Neuron (in vitro differentiated cells): Measurements from ENCODE around the gene GLIS1.
"Not testable (repeated sequence)": the region's sequence is repeated elsewhere in the genome, so short reads cannot be mapped to it uniquely, and the experiment has no call there.

ENCODE experiments used
- H2AFZ ChIP-seq: one replicate; pipeline ENCODE4 v1.6.1; 2013; ENCODE audit warnings: low read depth, mild to moderate bottlenecking, inconsistent platforms, low read length, moderate library complexity
- H3K27me3 ChIP-seq: one replicate; pipeline ENCODE4 v1.6.1; 2013; ENCODE audit warnings: low read length; ENCODE audit not compliant: insufficient read depth
- H3K36me3 ChIP-seq: one replicate; pipeline ENCODE4 v1.6.1; 2013; ENCODE audit warnings: low read length; ENCODE audit not compliant: insufficient read depth
- H3K4me1 ChIP-seq: one replicate; pipeline ENCODE4 v1.6.1; 2013; ENCODE audit warnings: low read length; ENCODE audit not compliant: insufficient read depth
- H3K4me3 ChIP-seq: 2 replicates; pipeline ENCODE4 v1.5.1; 2013; ENCODE audit warnings: mild to moderate bottlenecking, low read length, moderate library complexity
- H3K9me3 ChIP-seq: one replicate; pipeline ENCODE4 v1.6.1; 2013; ENCODE audit warnings: low read length

Gene GLIS1

GRCh38 chr1:53655931-53656746 is 82.8 kb downstream of the GLIS1 start:
- no peaks in the 10 kb centered on the region for H3K4me1 ChIP-seq
- no peak overlapping the region for H2AFZ ChIP-seq
- no peaks in the 10 kb centered on the region for H3K27me3 ChIP-seq
- H3K4me3 ChIP-seq, result no peak overlapping the region
- H3K36me3 ChIP-seq, result no peaks in the 10 kb centered on the region
- no peaks in the 10 kb centered on the region for H3K9me3 ChIP-seq

DNA sequence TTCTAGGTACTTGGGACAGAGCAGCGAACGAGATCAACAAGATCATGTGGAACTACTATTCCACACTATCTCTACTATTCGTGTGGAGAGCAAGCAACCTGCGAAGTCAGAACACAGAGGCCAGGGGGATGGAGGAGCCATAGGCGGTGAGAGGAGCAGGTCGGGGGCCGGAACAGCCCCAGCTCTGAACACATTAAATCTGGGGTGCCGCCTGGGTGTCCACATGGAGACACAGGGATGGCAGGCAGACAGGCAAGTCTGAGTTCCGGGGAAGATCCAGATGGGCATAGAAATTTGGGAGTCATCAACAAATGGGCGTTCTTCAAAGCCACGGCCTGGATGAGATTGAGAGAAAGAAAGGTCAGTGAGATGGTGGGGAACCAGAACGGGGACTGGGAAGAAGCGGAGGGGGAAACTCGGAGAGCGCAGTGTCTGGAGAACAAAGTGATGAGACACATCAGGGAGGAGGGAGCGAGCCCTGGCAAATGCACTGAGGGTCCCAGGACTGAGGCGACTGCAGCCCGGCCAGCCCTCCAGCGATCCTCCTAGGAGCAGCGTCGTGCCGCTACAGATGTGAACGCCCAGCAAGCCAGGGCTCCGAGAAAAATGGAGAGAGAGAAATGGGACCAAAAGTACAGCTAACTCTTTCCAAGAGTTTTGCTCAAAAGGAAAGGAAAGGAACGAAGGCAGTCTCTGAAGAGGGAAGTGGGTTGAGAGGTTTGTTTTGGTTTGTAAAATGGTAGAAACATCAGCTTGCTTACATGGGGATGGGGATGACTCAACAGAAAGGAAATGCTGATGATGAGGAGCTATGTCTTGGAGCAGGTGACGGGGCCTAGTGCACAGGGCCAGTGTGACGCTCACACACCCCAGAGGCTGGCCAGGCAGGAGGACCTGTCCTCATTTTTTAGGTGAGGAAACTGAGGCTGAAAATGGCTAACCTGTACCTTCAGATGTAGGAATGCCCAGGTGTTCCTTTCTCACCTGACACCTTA is 84.5 kb downstream of the GLIS1 start:
- no peaks in the 10 kb centered on the region for H3K9me3 ChIP-seq
- no peak overlapping the region for H2AFZ ChIP-seq
- no peak overlapping the region for H3K4me3 ChIP-seq
- H3K4me1 ChIP-seq, result no peaks in the 10 kb centered on the region
- H3K27me3 ChIP-seq, result no peaks in the 10 kb centered on the region
- H3K36me3 ChIP-seq, result no peaks in the 10 kb centered on the region

DNA sequence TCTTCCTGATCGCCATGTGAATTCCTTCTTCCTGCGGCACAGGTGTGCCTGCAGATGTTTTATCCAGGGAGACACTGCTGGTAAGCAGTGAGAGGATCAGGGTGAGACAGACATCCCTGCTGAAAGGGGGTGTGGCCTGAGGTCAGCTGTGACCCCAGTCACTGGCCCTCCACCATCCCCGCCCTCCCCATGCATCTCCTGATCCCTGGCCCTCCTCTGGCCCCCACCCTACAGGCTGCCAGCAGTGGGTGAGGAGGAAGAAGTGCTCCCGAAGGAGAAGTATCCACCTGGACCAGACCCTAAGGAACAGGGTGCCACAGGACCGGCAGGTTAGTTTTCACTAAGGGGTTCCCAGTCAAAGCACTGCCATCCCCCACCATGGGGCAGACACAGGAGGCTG is 85.3 kb downstream of the GLIS1 start:
- Histone ChIP-seq H3K4me1 (no peaks in the 10 kb centered on the region), H3K36me3 (no peaks in the 10 kb centered on the region), H3K4me3 (no peak overlapping the region), H3K9me3 (no peaks in the 10 kb centered on the region), H3K27me3 (no peaks in the 10 kb centered on the region), H2AFZ (no peak overlapping the region)

DNA sequence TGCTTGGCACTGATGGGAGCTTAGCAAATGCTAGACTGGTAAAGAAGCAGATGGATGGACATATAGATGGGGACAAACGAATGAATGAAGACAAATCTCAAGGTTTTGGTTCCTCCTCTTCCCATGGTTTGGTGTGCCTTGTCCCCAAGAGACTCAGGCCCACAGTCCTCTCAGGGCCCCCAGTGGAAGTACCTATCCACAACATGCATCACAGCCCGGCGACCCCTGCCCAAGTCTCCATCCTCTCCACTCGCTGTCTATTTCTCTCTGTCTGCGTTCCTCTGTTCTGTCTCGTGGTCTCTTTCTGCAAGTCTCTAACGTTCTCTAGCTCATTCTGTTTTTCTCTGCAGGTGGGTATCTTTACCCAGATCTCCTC is 85.8 kb downstream of the GLIS1 start:
- no peaks in the 10 kb centered on the region for H3K9me3 ChIP-seq
- H3K4me1 ChIP-seq, result no peaks in the 10 kb centered on the region
- H2AFZ ChIP-seq, result no peak overlapping the region
- H3K4me3 ChIP-seq, result no peak overlapping the region
- H3K36me3 ChIP-seq, result no peaks in the 10 kb centered on the region
- H3K27me3 ChIP-seq, result no peaks in the 10 kb centered on the region

- Histone ChIP-seq H3K4me3 (no peak overlapping the region), H2AFZ (no peak overlapping the region), H3K4me1 (no peaks in the 10 kb centered on the region), H3K27me3 (no peaks in the 10 kb centered on the region), H3K36me3 (no peaks in the 10 kb centered on the region), H3K9me3 (no peaks in the 10 kb centered on the region)
These were observed 86.3 kb downstream of the GLIS1 start for GRCh38 chr1:53652441-53653199.

GRCh38 chr1:53651356-53651755 is 87.6 kb downstream of the GLIS1 start:
- Histone ChIP-seq H3K27me3 (no peaks in the 10 kb centered on the region), H3K4me3 (no peak overlapping the region)

DNA sequence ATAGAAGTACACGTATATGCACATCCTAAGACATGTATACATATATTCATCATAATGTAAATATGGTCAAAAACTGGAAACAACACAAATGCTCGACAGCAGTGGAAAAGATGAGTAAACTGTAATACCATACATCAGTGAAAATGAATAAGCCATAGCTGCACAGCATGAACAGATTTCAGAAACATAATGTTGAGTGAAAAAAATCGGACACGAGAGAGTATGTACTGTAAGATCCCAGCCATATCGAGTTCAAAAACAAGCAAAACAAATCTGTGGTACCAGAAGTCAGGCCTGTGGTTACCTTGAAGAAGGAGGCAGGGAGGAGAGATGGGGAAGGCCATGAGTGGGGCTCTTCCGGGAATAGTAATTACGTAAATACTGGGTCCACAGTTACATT is 90.4 kb downstream of the GLIS1 start:
- Histone ChIP-seq H3K9me3 (no peaks in the 10 kb centered on the region), H3K4me1 (no peaks in the 10 kb centered on the region), H3K4me3 (no peak overlapping the region), H3K27me3 (no peaks in the 10 kb centered on the region), H3K36me3 (no peaks in the 10 kb centered on the region), H2AFZ (no peak overlapping the region)

More at GRCh38 chr1:53651356-53651755, 87.6 kb downstream of the GLIS1 start:
- no peaks in the 10 kb centered on the region for H3K9me3 ChIP-seq
- H3K36me3 ChIP-seq, result no peaks in the 10 kb centered on the region
- no peaks in the 10 kb centered on the region for H3K4me1 ChIP-seq
- no peak overlapping the region for H2AFZ ChIP-seq

DNA sequence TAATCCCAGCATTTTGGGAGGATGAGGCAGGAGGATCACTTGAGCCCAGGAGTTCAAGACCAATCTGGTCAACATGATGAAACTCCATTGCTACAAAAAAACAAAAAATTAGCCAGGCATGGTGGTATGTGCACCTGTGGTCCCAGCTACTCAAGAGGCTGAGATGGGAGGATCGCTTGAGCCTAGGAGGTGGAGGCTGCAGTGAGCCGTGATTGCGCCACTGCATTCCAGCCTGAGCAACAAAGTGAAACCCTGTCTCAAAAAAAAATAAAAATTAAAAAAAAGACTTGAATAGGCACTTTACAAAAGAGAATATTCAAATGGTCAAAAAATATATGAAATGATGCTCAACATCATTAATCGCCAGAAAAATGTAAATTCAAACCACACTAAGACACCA is 91.0 kb downstream of the GLIS1 start:
- H3K4me3 ChIP-seq, H2AFZ ChIP-seq, H3K9me3 ChIP-seq, H3K4me1 ChIP-seq, H3K27me3 ChIP-seq, H3K36me3 ChIP-seq: not testable (repeated sequence)

DNA sequence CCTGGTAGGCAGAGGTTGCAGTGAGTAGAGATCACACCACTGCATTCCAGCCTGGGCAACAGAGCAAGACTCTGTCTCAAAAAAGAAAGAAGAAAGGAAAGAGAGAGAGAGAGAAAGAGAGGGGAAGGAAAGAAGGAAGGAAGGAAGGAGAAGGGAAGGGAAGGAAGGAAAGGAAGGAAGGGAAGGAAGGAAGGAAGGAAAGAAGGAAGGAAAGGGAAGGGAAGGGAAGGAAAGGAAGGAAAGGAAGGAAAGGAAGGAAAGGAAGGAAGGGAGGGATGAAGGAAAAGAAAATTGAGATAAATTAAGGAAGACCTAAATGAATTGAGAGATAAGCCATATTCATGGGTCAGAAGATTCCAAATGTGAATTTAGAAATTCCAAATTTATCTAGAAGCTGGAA is 92.2 kb downstream of the GLIS1 start:
- no peak overlapping the region for H3K4me3 ChIP-seq
- H3K27me3 ChIP-seq, result peaks cover 3% of the 10 kb centered on the region

DNA sequence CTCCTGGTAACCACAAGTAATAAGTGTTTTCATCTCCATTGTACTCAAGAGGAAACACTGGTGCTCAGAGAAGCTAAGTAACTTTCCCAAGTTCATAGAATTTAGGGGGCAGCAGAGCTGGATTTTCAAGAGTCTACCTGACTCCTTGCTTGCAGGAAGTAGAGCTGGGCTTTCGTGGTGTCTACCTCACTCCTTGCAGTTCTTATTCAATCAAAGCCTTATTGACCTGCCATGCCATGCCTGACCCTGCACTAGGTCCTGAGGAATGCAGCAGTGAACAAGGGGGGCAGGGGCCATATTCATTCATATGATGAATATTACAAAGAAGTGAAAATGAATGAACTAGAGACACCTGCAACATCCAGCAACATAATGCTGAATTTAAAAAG is 93.3 kb downstream of the GLIS1 start:
- H3K4me1 ChIP-seq, result no peaks in the 10 kb centered on the region
- H2AFZ ChIP-seq, result no peak overlapping the region
- H3K27me3 ChIP-seq, result peaks cover 3% of the 10 kb centered on the region
- no peak overlapping the region for H3K4me3 ChIP-seq
- H3K9me3 ChIP-seq, result no peaks in the 10 kb centered on the region
- H3K36me3 ChIP-seq, result no peaks in the 10 kb centered on the region

More for the DNA sequence above, 92.2 kb downstream of the GLIS1 start:
- Histone ChIP-seq H3K36me3 (no peaks in the 10 kb centered on the region), H2AFZ (no peak overlapping the region), H3K4me1 (no peaks in the 10 kb centered on the region), H3K9me3 (no peaks in the 10 kb centered on the region)

GRCh38 chr1:53644909-53645689 is 93.9 kb downstream of the GLIS1 start:
- no peak overlapping the region for H3K4me3 ChIP-seq
- no peaks in the 10 kb centered on the region for H3K4me1 ChIP-seq
- H3K27me3 ChIP-seq, result peaks cover 3% of the 10 kb centered on the region
- H2AFZ ChIP-seq, result no peak overlapping the region
- no peaks in the 10 kb centered on the region for H3K9me3 ChIP-seq
- H3K36me3 ChIP-seq, result no peaks in the 10 kb centered on the region

DNA sequence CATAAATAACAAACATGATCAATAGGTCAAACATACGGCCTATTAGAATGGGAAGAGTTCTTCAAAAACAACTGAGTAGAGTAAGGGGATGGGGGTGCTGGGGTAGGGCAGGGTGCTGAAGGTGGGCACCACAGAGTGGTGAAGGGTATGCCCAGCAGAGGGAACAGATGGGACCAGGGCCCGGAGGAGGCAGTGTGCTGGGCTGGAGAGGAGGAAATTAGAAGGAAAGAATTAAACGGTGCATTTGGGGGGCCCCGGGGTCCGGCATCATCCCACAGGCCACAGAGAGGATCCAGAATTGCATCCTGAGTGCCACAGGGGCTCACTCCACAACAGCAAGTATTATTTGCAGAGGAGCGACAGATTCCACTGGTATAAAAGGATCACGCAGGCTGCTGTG is 94.5 kb downstream of the GLIS1 start:
- peaks cover 3% of the 10 kb centered on the region for H3K27me3 ChIP-seq
- H2AFZ ChIP-seq, result no peak overlapping the region
- no peaks in the 10 kb centered on the region for H3K4me1 ChIP-seq
- H3K36me3 ChIP-seq, result no peaks in the 10 kb centered on the region
- H3K9me3 ChIP-seq, result no peaks in the 10 kb centered on the region
- no peak overlapping the region for H3K4me3 ChIP-seq
